Measurements from ENCODE around the gene ADARB2.

- TF ChIP-seq, protein P1, sequence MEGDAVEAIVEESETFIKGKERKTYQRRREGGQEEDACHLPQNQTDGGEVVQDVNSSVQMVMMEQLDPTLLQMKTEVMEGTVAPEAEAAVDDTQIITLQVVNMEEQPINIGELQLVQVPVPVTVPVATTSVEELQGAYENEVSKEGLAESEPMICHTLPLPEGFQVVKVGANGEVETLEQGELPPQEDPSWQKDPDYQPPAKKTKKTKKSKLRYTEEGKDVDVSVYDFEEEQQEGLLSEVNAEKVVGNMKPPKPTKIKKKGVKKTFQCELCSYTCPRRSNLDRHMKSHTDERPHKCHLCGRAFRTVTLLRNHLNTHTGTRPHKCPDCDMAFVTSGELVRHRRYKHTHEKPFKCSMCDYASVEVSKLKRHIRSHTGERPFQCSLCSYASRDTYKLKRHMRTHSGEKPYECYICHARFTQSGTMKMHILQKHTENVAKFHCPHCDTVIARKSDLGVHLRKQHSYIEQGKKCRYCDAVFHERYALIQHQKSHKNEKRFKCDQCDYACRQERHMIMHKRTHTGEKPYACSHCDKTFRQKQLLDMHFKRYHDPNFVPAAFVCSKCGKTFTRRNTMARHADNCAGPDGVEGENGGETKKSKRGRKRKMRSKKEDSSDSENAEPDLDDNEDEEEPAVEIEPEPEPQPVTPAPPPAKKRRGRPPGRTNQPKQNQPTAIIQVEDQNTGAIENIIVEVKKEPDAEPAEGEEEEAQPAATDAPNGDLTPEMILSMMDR (IDR thresholded peaks at IDR 0.05) = no peak
- TF ChIP-seq POLR2A (IDR thresholded peaks at IDR 0.05) = no peak
These were observed 214.1 kb downstream of the ADARB2 start for GRCh38 chr10:1523221-1523620.

Measured in testis (tissue), 2 donors.